ENCODE data around the gene SPANXN4.

The SPANXN4 gene, protein sequence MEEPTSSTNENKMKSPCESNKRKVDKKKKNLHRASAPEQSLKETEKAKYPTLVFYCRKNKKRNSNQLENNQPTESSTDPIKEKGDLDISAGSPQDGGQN

DNA sequence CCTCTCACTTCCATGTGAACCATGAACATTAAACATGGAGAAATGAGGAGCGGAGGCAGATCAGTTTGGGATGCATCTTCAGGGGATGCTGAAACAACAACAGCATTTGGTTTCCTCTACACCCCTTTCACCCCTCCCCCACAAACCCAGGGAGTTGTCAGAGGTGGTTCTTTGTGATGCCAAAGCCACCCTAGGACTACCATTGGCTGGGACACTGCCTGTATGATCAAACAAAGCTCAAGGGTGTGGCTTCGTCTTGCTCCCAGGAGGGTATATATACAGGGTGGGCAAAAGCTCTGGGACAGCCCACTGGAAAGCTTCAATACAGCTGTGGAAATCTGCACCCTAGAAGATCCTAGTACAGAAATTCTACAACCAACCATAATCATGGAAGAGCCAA, at the start of gene SPANXN4:
Gene SPANXN4 (plus strand): TSS at position 301 of the 400 bp plus-strand sequence. CDS start 87 bp downstream, at position 388.
- no peak for DNase-seq

DNA sequence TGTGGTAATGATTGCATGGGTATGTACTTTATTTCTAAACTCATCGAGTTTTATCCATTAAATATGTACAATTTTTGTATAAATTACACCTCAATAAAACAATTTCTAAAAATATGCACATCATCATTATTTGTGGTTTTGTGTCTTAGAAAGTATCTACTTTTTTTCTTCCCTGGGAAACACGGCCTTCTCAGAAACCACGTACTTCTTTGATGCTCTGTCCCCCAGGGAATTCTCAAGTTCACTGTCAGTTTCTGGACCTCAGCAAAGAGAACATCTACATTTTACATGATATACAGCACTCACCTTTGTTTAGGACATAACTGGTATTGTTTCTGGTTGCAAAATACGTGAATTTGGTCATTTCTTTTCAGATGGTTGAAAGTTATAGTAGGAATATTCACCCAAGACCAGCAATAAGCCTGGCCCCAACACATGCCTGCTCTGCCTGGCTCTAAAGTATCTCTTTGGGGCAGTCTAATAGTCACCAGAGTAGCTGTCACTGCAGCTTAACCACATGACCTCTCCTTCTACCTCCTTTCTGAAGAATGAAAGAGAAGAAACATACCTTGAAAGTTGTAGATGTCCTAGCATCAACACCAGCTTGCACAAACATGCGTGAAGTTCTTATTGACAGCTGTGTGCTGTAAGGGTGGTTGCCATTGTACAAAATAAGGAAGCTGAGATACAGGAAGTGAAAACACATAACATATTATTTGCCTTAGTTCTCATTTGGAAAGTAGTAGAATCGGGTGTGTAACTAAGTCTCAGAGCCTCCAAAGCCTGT, 48.4 kb upstream of the SPANXN4 start:
- no peak for DNase-seq

DNA sequence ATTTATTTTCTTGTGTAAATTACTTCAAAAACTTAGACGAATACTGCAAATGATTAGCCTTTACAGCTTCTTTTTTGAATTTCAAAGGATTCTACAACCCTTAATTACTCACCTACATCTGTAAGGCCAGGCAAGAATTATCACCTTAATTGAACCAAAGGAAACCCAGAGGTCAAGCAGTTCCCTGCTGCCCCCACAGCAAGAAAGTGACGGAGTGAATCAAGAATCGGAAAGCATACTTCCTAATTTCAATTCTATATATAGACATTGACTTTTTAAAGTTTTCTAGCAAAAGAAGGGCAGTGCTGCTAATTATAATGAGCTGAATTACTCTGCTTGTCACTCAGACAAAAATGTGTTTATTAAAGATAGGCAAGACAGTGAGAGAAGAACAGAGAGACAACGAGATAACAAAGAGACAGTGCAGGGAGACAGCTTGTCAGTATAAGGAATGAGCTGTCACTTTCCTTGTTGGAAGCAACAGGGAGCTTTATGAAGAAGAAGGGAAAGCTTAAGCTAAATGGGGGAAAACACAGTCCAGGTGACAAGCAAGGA, 47.5 kb upstream of the SPANXN4 start:
- DNase-seq = no peak

DNA sequence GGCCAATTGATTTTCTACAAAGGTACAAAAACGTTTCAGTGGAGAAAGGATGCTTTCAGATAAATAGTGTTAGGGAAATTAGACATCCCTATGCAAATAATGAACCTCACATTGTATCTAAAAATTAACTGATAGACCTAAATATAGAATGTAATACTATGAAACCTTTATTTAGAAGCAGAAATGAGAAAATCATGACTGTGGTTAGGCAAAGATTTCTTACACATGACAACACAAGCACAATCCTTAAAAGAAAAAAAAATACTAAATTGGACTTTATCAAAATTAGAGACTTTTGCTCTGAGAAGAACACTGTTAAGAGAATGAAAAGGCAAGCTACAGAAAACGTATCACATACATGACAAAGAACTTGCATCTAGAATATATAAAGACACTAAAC, 43.0 kb upstream of the SPANXN4 start:
- no peak for DNase-seq

DNA sequence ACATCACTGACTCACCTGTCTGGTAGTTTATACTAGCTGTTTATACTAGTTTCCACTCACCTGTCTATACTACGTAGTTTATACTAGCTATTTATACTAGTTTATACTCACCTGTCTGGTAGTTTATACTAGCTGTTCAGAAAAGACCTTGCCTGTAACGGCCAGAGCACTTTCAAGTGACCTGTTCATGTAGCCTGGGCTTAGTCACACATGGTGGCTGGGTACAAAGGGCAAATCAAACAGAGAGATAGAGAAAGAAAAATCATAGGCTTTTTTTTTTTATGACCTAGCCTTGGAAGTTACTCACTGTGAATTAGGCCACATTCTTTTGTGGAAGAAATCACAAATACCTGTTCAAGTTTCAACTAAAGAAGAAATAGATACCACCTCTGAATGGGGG, 30.7 kb upstream of the SPANXN4 start:
- no peak for DNase-seq

DNA sequence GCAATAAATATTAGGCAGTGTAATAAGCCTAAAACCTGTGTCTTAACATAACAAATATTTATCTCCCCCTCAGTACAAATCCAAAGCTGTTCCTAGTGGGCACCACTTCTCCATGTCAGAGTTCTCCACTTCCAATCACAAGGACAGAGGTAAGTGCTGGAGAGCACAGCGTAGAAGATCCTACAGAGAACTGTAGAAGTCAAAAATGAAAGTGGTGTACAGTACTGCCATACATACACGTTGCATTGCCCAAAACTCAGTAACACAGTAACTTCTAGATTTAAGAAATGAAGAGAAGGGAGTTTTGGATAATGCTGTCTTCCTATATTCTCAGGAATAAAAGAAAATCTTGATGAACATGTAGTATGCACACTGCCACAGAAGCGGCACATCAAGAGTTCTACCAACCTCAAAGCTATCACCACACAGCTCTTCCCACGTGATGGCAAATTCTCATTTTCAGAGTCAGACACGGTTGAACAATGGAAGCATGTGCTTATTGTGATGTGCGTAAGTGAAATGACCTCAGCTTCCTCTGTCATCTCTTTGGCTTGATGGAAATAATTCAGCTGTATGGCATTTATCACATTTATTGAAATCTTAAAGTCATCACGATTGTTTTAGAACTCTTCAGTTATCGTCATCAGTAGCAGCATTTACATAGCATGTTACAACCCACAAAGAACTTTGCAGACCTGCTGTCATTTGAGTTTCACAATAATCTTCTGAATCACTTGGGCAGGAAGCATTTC, 27.1 kb upstream of the SPANXN4 start:
- DNase-seq = no peak

DNA sequence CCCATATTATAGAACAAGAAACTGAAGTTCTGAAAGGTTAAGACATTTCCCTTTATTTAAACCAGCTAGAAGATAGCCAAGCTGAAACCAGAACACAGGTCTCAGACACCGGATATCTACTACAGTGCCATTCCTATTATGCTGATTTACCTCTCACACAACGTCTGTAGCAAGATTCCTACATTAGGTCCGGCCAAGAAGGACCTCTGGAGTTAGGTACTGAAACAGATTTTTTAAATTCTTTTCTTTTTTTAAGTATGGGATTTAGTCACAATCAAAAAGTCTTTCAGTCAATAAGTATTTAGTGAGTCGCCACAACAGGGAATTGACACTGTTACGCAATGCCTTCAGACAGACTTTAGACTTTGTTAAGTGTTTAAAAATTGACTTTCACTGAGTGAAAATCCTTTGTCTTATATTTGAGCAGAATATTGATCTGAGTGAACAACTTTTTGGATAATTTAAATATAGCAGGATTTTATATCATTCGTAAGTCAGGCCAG, 26.5 kb upstream of the SPANXN4 start:
- DNase-seq = no peak

DNA sequence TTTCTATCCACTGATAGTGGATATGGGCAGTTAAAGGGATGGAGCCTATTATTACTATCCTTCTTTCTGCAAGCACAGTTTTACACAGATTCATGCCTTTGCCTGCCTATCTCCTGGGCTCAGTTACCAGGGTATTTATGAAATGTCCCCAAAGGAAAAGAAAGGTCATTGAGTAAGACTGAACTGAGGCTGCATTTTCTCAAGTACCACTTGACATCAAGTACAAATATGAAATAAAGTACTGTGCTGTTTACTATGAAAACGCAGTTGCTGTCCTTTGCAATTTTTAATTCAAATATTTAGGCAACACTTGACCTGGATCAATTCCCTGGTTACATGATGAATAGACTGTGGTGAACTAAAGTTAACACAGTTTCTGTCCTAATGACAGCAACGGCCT, 23.5 kb upstream of the SPANXN4 start:
- DNase-seq = no peak

DNA sequence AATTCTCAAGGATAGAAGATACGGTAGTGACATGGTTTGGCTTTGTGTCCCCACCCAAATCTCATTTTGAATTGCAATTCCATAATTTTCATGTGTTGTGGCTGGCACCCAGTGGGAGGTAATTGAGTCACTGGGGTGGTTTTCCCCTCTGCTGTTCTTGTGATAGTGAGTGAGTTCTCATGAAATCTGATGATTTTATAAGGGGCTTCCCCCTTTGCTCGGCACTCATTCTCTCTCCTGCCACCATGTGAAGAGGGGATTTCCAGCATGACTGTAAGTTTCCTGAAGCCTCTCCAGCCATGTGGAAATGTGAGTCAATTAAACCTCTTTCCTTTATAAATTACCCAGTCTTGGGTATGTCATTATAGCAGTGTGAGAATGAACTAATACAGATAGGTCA, 8.5 kb upstream of the SPANXN4 start:
- DNase-seq = no peak

DNA sequence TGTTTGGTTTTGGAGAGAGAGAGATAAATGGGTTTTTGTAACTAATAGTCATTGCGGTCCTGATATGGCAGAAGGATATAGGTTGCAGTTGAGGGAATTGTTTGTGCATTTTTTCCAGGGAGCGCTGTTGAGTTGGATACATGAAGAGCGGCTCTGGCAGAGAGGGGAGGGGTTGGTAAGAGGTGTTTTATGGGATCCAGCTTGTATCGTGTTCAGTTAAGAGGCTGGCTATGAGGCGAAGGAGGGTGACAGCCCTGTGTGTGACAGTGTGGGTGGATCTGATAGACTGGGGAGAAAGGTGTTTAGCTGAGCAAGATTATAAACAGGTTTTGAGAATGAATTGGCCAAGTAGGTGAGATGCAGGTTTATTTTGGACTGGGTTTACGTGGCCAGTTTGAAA, 1.5 kb downstream of the SPANXN4 start:
- DNase-seq = peak; percentile 3

DNA sequence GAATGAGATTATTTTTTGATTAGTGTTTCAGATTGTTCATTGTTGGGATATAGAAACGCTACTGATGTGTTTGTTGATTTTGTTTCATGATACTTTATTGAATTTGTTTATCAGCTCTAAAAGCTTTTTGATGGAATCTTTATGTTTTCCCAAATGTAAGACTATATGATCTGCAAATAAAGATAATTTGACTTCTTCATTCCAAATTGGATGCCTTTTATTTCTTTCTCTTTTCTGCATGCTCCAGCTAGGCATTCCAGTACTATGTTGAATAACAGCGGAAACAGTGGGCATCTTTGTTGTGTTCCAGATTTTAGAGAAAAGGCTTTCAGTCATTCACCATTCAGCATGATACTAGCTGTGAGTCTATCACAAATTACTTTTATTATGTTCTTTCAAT, 21.8 kb downstream of the SPANXN4 start:
- no peak for DNase-seq

DNA sequence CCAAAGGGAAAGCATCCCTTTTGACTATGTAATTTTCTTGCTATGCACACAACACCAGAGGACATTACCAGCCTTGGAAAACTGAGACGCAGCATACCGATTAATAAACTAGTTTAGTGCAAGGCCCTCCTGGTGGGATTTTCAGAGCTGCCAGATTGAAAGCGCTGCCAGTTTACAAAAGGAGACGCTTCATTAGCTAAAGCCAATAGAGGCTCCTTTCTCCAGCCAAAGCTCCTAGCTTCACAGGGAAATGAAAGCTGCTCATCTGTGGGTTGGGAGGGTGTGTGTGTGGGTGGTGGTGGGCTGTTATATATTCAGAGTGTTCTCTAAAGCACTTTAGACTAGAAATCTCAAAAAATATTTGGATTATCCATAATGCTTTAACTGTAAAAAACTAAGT, 32.4 kb downstream of the SPANXN4 start:
- peak; percentile 96 for DNase-seq

DNA sequence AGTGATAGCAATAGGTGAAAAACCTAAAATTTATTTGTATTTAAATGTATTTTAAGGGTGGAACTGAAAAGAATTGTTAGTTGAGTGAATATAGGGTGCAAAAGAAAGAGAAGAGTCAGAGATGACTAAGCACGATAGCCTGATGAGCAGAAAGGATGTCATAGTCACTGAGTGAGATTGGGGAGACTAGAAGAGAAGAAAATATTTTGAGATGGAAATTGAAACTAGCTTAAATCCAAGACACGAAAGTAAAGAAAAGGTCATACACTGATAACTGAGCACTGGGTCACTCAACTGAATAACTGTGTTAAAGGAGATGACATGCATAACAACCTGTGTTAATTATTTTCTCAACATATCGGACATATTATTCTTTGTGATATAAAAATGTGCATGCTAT, 55.5 kb downstream of the SPANXN4 start:
- DNase-seq = no peak

DNA sequence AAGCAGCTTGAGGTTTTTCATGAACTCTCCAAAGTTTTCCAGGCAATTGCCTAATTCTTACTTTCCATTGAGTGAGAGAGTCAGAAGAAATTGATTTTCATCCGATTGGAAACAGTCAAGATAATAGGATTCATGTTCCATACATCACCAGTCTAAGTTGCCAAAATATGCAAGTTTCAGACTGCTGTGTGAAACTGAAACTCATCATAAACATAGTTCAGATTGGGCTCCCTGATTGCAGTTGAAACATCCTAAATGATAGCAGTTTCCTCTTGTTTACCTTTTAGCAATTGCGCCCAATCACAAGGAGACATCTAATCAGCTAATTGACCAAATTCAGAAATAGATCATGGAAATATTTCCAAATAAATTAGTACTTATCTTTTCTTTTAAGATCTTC, 56.8 kb downstream of the SPANXN4 start:
- DNase-seq = no peak
